ENCODE data around the gene PLA2G4A.

The PLA2G4A gene

DNA sequence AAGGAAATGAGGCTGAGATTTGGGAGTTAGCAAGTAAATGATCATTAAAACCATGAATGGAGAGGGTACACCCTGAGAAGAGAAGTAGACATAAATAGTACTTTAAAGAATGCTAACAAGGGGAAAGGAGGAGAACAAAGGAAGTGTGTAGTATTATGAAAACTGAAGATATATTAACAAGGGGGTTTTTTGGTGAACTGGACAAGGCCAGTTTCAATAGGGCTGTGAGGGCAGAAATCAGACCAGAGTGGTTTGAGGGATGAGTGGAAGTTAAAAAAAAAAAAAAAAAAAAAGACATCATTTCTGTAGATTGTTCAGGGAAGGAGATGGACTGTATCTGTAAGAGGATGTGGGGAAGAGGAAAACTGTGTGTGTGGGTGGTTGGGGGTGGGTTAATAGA lies 137.1 kb downstream of the PLA2G4A start:
- no peaks in the 10 kb centered on the region for H3K36me3 Mint-ChIP-seq (ENCODE audit: low read depth)
- H3K27ac Mint-ChIP-seq, result no peak overlapping the region
- TF ChIP-seq CTCF (IDR thresholded peaks at IDR 0.05; ENCODE audit: unreplicated experiment in 3 of 3), result no peak
- no peaks in the 10 kb centered on the region for H3K9me3 Mint-ChIP-seq
- H3K4me3 Mint-ChIP-seq, result no peak overlapping the region
- no peaks in the 10 kb centered on the region for H3K4me1 Mint-ChIP-seq
- no peaks in the 10 kb centered on the region for H3K27me3 Mint-ChIP-seq (ENCODE audit: low read depth)

DNA sequence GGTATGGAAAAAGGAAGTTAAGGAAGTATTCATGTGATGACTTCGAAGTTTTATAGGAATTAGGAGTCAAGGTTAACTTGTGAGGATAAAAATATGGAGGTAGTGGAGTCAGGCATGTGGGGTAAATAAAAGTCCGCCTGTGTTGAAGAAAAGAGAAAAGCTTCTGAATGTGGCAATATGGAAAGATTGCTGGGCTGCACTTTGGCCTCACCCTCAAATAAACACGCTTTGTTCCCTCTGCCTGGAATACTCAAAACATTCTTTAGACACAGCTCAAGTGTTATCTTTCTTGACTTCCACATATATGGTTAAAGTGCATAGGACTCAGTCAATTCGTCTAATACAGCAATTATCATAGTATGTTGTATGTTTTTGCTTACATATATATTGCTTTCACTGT lies 137.7 kb downstream of the PLA2G4A start:
- Mint-ChIP-seq H3K4me1 (no peaks in the 10 kb centered on the region), H3K4me3 (no peak overlapping the region), H3K27me3 (ENCODE audit: low read depth) (no peaks in the 10 kb centered on the region), H3K36me3 (ENCODE audit: low read depth) (no peaks in the 10 kb centered on the region), H3K9me3 (no peaks in the 10 kb centered on the region), H3K27ac (no peak overlapping the region)
- TF ChIP-seq CTCF (IDR thresholded peaks at IDR 0.05; ENCODE audit: unreplicated experiment in 3 of 3), result no peak

DNA sequence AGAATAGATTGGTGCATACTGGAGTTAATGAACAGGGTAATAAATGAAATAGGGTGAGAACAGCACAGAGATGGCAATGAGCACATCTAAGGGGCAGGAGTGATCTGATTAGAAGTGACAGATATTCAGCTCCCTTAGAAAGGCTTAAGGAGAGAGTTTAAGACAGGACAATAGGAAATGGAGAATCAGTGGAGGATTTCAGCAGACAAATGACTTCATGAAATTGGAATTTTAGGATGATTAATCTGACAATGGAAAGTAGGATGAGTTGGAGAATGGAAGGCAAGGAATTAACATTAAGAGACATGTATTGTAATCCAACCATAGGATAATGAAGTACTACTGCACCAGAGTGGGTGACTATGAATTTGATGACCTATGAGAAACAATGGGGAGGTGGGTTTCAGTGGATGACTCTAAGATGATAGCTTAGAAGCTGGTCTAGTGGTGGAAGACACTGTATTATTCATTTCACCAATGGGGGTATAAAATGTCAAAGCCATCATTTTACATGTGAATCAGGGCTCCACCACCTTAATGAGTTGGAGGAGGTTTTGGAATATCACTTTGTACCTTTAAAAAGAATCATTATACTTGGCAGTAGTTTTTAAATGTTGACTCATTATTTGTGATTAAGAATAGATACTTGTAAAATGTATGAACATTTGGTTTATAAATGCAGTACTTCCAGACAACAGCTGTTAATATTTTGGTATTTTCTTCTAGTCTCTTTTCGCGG lies 139.1 kb downstream of the PLA2G4A start:
- H3K27me3 Mint-ChIP-seq (ENCODE audit: low read depth), result no peaks in the 10 kb centered on the region
- H3K4me3 Mint-ChIP-seq, result no peak overlapping the region
- H3K36me3 Mint-ChIP-seq (ENCODE audit: low read depth), result no peaks in the 10 kb centered on the region
- no peak overlapping the region for H3K27ac Mint-ChIP-seq
- H3K4me1 Mint-ChIP-seq, result no peaks in the 10 kb centered on the region
- no peaks in the 10 kb centered on the region for H3K9me3 Mint-ChIP-seq
- TF ChIP-seq CTCF (IDR thresholded peaks at IDR 0.05; ENCODE audit: unreplicated experiment in 3 of 3), result no peak

GRCh38 chr1:186974774-186975181 lies 146.0 kb downstream of the PLA2G4A start:
- Mint-ChIP-seq H3K27ac (peak overlapping the region; percentile 1 to 12 (median 8)), H3K4me1 (peaks cover 6% of the 10 kb centered on the region), H3K9me3 (no peaks in the 10 kb centered on the region), H3K4me3 (no peak overlapping the region), H3K27me3 (ENCODE audit: low read depth) (no peaks in the 10 kb centered on the region), H3K36me3 (ENCODE audit: low read depth) (no peaks in the 10 kb centered on the region)
- no peak for TF ChIP-seq CTCF (IDR thresholded peaks at IDR 0.05; ENCODE audit: unreplicated experiment in 3 of 3)

GRCh38 chr1:186975220-186975619 lies 146.5 kb downstream of the PLA2G4A start:
- no peaks in the 10 kb centered on the region for H3K36me3 Mint-ChIP-seq (ENCODE audit: low read depth)
- H3K9me3 Mint-ChIP-seq, result no peaks in the 10 kb centered on the region
- H3K4me3 Mint-ChIP-seq, result no peak overlapping the region
- H3K27ac Mint-ChIP-seq, result peak overlapping the region; percentile 12 to 22 (median 19)
- TF ChIP-seq CTCF (IDR thresholded peaks at IDR 0.05; ENCODE audit: unreplicated experiment in 3 of 3), result no peak
- H3K27me3 Mint-ChIP-seq (ENCODE audit: low read depth), result no peaks in the 10 kb centered on the region
- peaks cover 6% of the 10 kb centered on the region for H3K4me1 Mint-ChIP-seq

- H3K27ac Mint-ChIP-seq, result no peak overlapping the region
- H3K9me3 Mint-ChIP-seq, result no peaks in the 10 kb centered on the region
- no peaks in the 10 kb centered on the region for H3K27me3 Mint-ChIP-seq (ENCODE audit: low read depth)
- H3K4me1 Mint-ChIP-seq, result peaks cover 6% of the 10 kb centered on the region
- H3K4me3 Mint-ChIP-seq, result no peak overlapping the region
- no peak for TF ChIP-seq CTCF (IDR thresholded peaks at IDR 0.05; ENCODE audit: unreplicated experiment in 3 of 3)
- H3K36me3 Mint-ChIP-seq (ENCODE audit: low read depth), result no peaks in the 10 kb centered on the region
Observed at GRCh38 chr1:186976700-186977099, 148.0 kb downstream of the PLA2G4A start.
